Vagina (tissue), 2 donors: Measurements from ENCODE around the gene SGTA.

Experiments used
- POLR2A ChIP-seq, 2 donors: fragments of 450-650 bp; IDR thresholded peaks; one replicate each; pipeline ENCODE4 v1.6.1; 2017; ENCODE audit warnings: antibody characterized with exemption in 2 of 2, mild to moderate bottlenecking in 2 of 2, moderate library complexity in 2 of 2
- TF ChIP-seq, protein P1 (sequence below), 3 experiments: fragments of 450-650 bp in 2 of 3; fragments of 200-600 bp in 1 of 3; sonication (generic) in 1 of 3; IDR thresholded peaks; one replicate each; pipeline ENCODE4 v1.5.1; 2017 to 2019; ENCODE audit warnings: antibody characterized with exemption in 3 of 3, mild to moderate bottlenecking in 2 of 3, moderate library complexity in 2 of 3

DNA sequence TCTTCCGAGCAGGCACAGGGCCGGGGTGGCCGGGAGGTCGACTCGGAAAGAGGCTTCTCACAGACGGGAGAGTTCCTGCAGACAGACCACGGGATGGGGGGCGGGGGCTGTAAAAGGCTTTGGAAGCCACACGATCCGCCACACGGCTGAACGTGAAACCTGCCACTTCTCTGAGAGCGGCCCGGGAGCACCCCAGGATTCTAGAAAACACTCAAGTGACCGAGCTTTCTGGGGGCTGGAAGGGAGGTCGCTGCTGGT lies 27.7 kb downstream of the SGTA start:
- TF ChIP-seq, protein P1, sequence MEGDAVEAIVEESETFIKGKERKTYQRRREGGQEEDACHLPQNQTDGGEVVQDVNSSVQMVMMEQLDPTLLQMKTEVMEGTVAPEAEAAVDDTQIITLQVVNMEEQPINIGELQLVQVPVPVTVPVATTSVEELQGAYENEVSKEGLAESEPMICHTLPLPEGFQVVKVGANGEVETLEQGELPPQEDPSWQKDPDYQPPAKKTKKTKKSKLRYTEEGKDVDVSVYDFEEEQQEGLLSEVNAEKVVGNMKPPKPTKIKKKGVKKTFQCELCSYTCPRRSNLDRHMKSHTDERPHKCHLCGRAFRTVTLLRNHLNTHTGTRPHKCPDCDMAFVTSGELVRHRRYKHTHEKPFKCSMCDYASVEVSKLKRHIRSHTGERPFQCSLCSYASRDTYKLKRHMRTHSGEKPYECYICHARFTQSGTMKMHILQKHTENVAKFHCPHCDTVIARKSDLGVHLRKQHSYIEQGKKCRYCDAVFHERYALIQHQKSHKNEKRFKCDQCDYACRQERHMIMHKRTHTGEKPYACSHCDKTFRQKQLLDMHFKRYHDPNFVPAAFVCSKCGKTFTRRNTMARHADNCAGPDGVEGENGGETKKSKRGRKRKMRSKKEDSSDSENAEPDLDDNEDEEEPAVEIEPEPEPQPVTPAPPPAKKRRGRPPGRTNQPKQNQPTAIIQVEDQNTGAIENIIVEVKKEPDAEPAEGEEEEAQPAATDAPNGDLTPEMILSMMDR (IDR thresholded peaks at IDR 0.05), result no peak
- no peak for TF ChIP-seq POLR2A (IDR thresholded peaks at IDR 0.05)
